Measurements from ENCODE around the gene BCLAF1. TPM values are rescaled to one million over a fixed set of nuclear protein-coding genes. Genes with fewer than 3 reads are reported as not detected.

The BCLAF1 gene, protein sequence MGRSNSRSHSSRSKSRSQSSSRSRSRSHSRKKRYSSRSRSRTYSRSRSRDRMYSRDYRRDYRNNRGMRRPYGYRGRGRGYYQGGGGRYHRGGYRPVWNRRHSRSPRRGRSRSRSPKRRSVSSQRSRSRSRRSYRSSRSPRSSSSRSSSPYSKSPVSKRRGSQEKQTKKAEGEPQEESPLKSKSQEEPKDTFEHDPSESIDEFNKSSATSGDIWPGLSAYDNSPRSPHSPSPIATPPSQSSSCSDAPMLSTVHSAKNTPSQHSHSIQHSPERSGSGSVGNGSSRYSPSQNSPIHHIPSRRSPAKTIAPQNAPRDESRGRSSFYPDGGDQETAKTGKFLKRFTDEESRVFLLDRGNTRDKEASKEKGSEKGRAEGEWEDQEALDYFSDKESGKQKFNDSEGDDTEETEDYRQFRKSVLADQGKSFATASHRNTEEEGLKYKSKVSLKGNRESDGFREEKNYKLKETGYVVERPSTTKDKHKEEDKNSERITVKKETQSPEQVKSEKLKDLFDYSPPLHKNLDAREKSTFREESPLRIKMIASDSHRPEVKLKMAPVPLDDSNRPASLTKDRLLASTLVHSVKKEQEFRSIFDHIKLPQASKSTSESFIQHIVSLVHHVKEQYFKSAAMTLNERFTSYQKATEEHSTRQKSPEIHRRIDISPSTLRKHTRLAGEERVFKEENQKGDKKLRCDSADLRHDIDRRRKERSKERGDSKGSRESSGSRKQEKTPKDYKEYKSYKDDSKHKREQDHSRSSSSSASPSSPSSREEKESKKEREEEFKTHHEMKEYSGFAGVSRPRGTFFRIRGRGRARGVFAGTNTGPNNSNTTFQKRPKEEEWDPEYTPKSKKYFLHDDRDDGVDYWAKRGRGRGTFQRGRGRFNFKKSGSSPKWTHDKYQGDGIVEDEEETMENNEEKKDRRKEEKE
- total RNA-seq = 103 and 155 TPM in 2 replicates

DNA sequence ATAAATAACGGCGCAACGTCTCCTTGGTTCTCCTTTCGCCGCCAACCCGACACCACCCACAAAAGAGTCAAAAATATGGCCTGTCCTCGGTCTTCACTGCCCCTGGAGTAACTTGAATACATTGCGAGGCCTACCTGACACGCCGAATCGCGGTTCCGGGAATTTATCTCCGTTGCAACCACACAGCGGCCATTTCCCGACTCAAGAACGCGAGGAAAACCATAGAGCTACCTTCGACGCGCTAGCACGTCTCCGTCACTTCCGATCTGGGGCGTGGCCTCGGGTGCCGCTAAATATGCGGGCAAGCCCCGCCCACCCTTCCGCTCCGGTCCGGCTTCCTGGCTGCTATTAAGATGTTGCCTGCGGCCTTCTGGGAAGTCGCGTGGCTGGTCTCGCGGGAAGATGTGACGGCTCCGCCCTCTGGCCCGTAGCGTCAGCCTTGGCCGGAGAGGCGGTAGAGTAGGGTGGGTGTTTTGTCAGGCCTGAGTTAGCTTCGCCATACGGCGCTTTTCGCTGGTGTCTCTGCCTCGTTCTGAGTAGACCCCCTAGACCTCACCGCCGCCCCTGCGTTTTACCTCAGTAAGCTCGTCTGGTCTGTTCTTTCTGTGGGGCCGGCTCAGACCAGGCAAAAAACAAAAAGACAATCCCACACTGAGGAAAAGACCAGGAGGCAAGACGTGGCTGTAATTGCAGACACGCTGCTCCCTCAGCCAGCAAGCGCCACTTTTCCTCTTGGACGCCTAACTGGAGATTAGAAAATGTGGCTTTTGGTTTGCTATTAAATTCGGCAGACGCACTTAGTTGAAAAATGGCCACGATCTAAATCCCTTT, at the start of gene BCLAF1:
Gene BCLAF1, minus strand, starts transcription at position 268 of the 831 bp plus-strand sequence. CDS start 9,980 bp downstream, outside the sequence.

DNA sequence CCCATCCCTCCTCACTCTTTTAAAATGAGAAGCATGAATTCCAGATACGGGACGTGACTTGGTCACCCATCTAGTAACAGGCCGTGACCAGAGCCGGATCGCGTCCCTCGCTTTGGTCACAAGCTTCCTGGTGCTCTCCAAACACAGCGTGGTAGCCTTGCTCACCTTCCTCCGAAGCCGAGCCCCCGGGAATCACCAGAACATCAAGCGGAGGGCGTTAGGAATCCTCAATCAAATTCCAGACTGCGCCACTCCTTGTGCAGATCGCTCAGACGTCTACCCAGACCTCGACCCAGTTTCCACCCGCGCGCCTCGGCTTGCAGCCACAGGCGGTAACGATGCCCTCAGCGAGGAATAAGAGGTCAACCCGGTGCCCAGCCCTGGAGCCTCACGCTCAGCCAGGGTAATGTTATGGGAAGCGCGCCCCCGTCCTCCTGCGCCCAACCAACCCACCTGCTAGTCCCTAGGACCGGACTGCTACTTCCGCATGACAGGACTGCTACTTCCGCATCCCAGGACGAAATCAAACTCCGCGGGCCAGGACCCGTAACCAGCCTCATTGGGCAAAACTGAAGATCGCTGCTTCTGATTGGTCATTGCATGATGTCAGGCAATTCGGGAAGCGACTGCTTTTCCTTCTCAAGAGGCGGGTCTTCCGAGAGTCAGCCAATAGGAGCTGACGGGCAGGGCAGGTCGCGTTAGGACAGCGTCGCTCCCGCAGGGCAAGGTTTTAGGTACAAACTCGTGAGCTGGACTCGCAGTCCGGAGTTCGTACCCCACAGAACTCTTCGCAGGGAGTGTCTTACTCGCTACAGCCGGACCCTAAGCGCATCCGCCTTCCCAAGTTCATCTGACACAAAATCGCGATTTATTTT, 39.6 kb downstream of the BCLAF1 start, which contains the start of gene MTFR2:
Gene MTFR2, minus strand, starts transcription at position 501 of the 875 bp plus-strand sequence. CDS start 1,212 bp downstream, outside the sequence.

Other genes with a start within 250 kb of the BCLAF1 start
- gene MTFR2, start 39.5 kb downstream of the BCLAF1 start, total RNA-seq = 1.6 and 8.1 TPM in 2 replicates